DND-41 (cell line): Measurements from ENCODE around the gene CTNND1.

Source experiments
- ATAC-seq: fragments of 200-7000 bp; cut with Tn5 transposase; 3 replicates; pipeline ENCODE4 v1.9.1; 2021; ENCODE audit warnings: low read depth; ENCODE audit not compliant: insufficient read depth
- DNase-seq: peaks from one replicate; pipeline ENCODE4 v3.0.0-alpha.2; 2020
- H2AFZ ChIP-seq: 2 replicates; pipeline ENCODE4 v1.6.0; 2012; ENCODE audit warnings: low read depth, low read length
- H3K27ac ChIP-seq: 2 replicates; pipeline ENCODE4 v1.5.1; 2012; ENCODE audit warnings: low read length, inconsistent platforms
- H3K27me3 ChIP-seq: fragments of 200-600 bp; sonication (generic); 2 replicates; pipeline ENCODE4 v1.6.0; 2012; ENCODE audit warnings: low read length, mild to moderate bottlenecking, inconsistent platforms; ENCODE audit not compliant: insufficient read depth, poor library complexity
- H3K36me3 ChIP-seq: 2 replicates; pipeline ENCODE4 v1.5.1; 2012; ENCODE audit warnings: low read length, inconsistent platforms; ENCODE audit not compliant: insufficient read depth
- H3K4me1 ChIP-seq: 2 replicates; pipeline ENCODE4 v1.5.1; 2012; ENCODE audit warnings: mild to moderate bottlenecking, low read length; ENCODE audit not compliant: insufficient read depth
- H3K4me2 ChIP-seq: 2 replicates; pipeline ENCODE4 v1.6.0; 2012; ENCODE audit warnings: mild to moderate bottlenecking, moderate library complexity, low read length, inconsistent platforms; ENCODE audit not compliant: insufficient read depth
- H3K4me3 ChIP-seq, 2 experiments: fragments of 200-600 bp in 1 of 2; shearing (Covaris generic) in 1 of 2; 2 replicates each; pipeline ENCODE4 v1.5.1; 2012 to 2016; ENCODE audit warnings: inconsistent platforms in 2 of 2, low read length in 2 of 2, mild to moderate bottlenecking in 2 of 2, low read depth in 1 of 2, moderate library complexity in 1 of 2
- H3K79me2 ChIP-seq: 2 replicates; pipeline ENCODE4 v1.6.0; 2012; ENCODE audit warnings: low read length, inconsistent platforms; ENCODE audit not compliant: insufficient read depth
- H3K9ac ChIP-seq: 2 replicates; pipeline ENCODE4 v1.6.0; 2012; ENCODE audit warnings: low read depth, mild to moderate bottlenecking, inconsistent platforms, low read length, moderate library complexity
- H3K9me3 ChIP-seq: 2 replicates; pipeline ENCODE4 v1.5.1; 2012; ENCODE audit warnings: low read length, moderate library complexity, mild to moderate bottlenecking, inconsistent platforms; ENCODE audit not compliant: insufficient read depth, severe bottlenecking
- H4K20me1 ChIP-seq: 2 replicates; pipeline ENCODE4 v1.6.0; 2012; ENCODE audit warnings: low read length; ENCODE audit not compliant: insufficient read depth
- EZH2 ChIP-seq: IDR thresholded peaks from 3 replicates; pipeline ENCODE4 v1.6.1; 2012; ENCODE audit warnings: borderline replicate concordance, low read depth, mild to moderate bottlenecking, moderate library complexity, low read length, inconsistent platforms; ENCODE audit not compliant: severe bottlenecking
- TF ChIP-seq, protein P1 (sequence below): IDR thresholded peaks from 2 replicates; pipeline ENCODE4 v1.5.1; 2012; ENCODE audit warnings: borderline replicate concordance, low read length, moderate library complexity, mild to moderate bottlenecking; ENCODE audit not compliant: poor library complexity, severe bottlenecking; ENCODE audit errors: extremely low read depth

The CTNND1 gene

DNA sequence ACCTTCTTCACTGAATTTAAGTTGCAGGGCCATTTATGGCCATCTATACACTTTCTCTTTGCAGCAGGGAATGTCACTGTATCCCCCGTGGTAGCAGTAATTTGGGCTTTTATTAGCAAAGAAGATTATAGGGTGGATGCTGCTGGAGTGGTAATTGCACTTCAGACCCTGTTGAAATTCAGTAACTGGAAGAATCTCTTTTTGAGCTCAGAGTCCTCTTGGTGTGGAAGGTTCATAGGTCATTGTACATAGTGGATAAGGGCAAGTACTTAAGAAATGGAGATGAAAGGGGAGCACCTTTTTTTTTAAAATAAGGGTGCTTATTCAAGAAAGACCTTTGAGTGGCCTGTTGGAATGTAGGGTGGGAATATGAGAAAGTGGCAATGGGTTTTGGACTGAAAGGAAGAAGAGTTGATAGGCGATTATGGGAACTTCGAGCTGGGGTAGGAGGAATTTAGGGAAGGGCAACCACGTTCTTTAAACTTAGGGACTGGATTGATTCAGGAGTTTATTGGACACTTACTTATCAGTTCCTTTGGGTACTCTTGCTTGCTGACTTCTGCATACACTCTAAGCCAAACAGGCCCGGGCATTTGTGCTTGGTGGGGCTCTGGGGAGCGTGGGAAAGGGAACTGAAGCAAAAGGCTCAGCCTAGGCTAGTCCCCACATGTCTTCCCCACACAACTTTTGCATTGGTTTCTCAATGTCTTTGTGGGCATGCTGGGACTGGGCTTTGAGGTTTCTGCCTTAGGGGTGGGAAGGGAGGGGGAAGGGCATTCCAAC, 26.5 kb downstream of the CTNND1 start:
- Histone ChIP-seq H3K36me3 (no peaks in the 10 kb centered on the region), H3K9ac (peak overlapping the region; percentile 15; the same call in 1 of the 2 replicates), H3K4me3 (peak overlapping the region in 1 of 2 experiments; percentile 9; a peak in 1 of 4 replicates), H3K4me2 (peak overlapping the region; percentile 18; the same call in 1 of the 2 replicates), H3K27me3 (no peaks in the 10 kb centered on the region), H4K20me1 (no peaks in the 10 kb centered on the region), H3K4me1 (peaks cover 69% of the 10 kb centered on the region), H3K27ac (peak overlapping the region; percentile 86), H2AFZ (peak overlapping the region; percentile 38; the same call in 1 of the 2 replicates), H3K9me3 (no peaks in the 10 kb centered on the region), H3K79me2 (peaks cover 21% of the 10 kb centered on the region; the same call in 1 of the 2 replicates)
- TF ChIP-seq, protein P1, sequence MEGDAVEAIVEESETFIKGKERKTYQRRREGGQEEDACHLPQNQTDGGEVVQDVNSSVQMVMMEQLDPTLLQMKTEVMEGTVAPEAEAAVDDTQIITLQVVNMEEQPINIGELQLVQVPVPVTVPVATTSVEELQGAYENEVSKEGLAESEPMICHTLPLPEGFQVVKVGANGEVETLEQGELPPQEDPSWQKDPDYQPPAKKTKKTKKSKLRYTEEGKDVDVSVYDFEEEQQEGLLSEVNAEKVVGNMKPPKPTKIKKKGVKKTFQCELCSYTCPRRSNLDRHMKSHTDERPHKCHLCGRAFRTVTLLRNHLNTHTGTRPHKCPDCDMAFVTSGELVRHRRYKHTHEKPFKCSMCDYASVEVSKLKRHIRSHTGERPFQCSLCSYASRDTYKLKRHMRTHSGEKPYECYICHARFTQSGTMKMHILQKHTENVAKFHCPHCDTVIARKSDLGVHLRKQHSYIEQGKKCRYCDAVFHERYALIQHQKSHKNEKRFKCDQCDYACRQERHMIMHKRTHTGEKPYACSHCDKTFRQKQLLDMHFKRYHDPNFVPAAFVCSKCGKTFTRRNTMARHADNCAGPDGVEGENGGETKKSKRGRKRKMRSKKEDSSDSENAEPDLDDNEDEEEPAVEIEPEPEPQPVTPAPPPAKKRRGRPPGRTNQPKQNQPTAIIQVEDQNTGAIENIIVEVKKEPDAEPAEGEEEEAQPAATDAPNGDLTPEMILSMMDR, result no peak
- no peak for TF ChIP-seq EZH2
- peak; percentile 77 for ATAC-seq
- DNase-seq, result peak; percentile 80

DNA sequence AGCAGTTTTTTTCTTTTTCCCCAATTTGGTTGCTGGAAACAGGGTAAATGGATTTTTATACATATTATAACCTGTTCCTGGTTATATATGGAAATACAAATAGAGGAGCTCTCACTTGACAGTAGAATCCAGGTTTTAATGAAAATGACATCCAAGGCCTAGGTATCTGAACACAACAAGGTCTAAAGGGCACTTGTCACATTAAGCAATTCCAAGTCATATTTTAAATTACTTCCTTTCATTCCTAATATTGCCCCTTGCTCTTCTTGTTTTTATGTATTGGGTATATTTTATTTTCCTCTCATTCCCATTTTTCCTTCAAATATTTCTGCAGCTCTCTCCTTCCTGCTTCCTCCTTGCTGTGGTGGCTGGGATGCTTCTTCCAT, 27.1 kb downstream of the CTNND1 start:
- Histone ChIP-seq H4K20me1 (no peaks in the 10 kb centered on the region), H3K4me1 (peaks cover 75% of the 10 kb centered on the region), H3K4me2 (peak overlapping the region; percentile 18; the same call in 1 of the 2 replicates), H3K9ac (peak overlapping the region; percentile 23; the same call in 1 of the 2 replicates), H3K9me3 (no peaks in the 10 kb centered on the region), H2AFZ (no peak overlapping the region), H3K27me3 (no peaks in the 10 kb centered on the region), H3K79me2 (peaks cover 21% of the 10 kb centered on the region; the same call in 1 of the 2 replicates), H3K27ac (peak overlapping the region; percentile 86), H3K4me3 (no peak overlapping the region), H3K36me3 (no peaks in the 10 kb centered on the region)
- TF ChIP-seq, protein P1, result no peak
- TF ChIP-seq EZH2, result no peak
- DNase-seq (no peak), ATAC-seq (peak; percentile 1; the same call in 1 of the 3 replicates)

DNA sequence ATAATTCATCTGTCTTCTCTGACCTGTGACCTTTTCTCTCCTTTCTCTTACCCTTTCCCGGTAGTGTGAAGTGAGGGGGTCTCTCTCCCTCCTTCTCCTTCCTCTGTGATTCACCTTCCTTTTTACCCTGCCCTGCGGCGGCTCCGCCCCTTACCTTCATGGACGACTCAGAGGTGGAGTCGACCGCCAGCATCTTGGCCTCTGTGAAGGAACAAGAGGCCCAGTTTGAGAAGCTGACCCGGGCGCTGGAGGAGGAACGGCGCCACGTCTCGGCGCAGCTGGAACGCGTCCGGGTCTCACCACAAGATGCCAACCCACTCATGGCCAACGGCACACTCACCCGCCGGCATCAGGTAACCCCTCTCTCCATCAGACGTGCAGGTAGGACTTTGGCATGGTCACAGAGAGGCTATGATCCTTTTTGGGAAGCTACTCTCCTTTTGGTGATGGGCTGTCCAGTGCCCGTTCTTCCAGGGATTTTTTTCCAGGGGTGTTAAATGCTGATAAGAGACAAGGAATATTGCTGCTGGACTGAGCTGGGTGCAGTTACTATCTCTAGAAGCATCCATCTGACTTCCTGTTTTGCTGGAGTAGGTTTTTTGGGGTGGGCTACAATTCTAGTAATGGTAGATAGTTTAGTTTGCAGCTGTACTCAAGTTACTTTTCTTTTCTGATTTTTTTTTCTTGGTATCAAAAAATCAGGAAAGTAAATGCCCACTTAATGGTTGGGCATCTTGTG, 29.9 kb downstream of the CTNND1 start:
- Histone ChIP-seq H3K27ac (peak overlapping the region; percentile 87), H3K9ac (peak overlapping the region; percentile 35), H3K36me3 (peaks cover 2% of the 10 kb centered on the region), H4K20me1 (no peaks in the 10 kb centered on the region), H3K4me2 (peak overlapping the region; percentile 53), H3K27me3 (no peaks in the 10 kb centered on the region), H3K79me2 (peaks cover 20% of the 10 kb centered on the region; the same call in 1 of the 2 replicates), H3K4me1 (peaks cover 72% of the 10 kb centered on the region), H2AFZ (peak overlapping the region; percentile 29), H3K9me3 (no peaks in the 10 kb centered on the region), H3K4me3 (peak overlapping the region in 1 of 2 experiments; percentile 32; a peak in 2 of 4 replicates)
- TF ChIP-seq, protein P1, result no peak
- no peak for TF ChIP-seq EZH2
- peak; percentile 13 for ATAC-seq
- no peak for DNase-seq
